Ishikawa (cell line): ENCODE results near the gene NPLOC4.

Experiments
- CEBPB ChIP-seq: IDR thresholded peaks from 2 replicates; pipeline ENCODE4 v1.6.1; 2012
- CREB1 ChIP-seq: IDR thresholded peaks from 2 replicates; pipeline ENCODE4 v1.6.1; 2012; ENCODE audit warnings: low read depth
- EGR1 ChIP-seq: IDR thresholded peaks from 2 replicates; pipeline ENCODE4 v1.6.1; 2012
- EP300 ChIP-seq: IDR thresholded peaks from 2 replicates; pipeline ENCODE4 v1.6.1; 2012; ENCODE audit warnings: borderline replicate concordance
- FOXM1 ChIP-seq: IDR thresholded peaks from 2 replicates; pipeline ENCODE4 v1.6.1; 2012; ENCODE audit warnings: low read depth, borderline replicate concordance
- MAX ChIP-seq: IDR thresholded peaks from 2 replicates; pipeline ENCODE4 v1.6.1; 2012
- NFIC ChIP-seq: IDR thresholded peaks from 2 replicates; pipeline ENCODE4 v1.6.1; 2012
- RAD21 ChIP-seq: IDR thresholded peaks from 2 replicates; pipeline ENCODE4 v1.6.1; 2012; ENCODE audit warnings: low read depth
- REST ChIP-seq: IDR thresholded peaks from 2 replicates; pipeline ENCODE4 v1.6.1; 2012; ENCODE audit warnings: low read depth, mild to moderate bottlenecking
- TAF1 ChIP-seq: IDR thresholded peaks from 2 replicates; pipeline ENCODE4 v1.6.1; 2012; ENCODE audit warnings: low read depth, mild to moderate bottlenecking
- TCF12 ChIP-seq: IDR thresholded peaks from 2 replicates; pipeline ENCODE4 v1.6.1; 2012; ENCODE audit warnings: low read depth
- TEAD4 ChIP-seq: IDR thresholded peaks from 2 replicates; pipeline ENCODE4 v1.6.1; 2012
- USF1 ChIP-seq: IDR thresholded peaks from 2 replicates; pipeline ENCODE4 v1.6.1; 2012
- YY1 ChIP-seq: IDR thresholded peaks from 2 replicates; pipeline ENCODE4 v1.6.1; 2012; ENCODE audit warnings: low read depth
- ZBTB7A ChIP-seq: IDR thresholded peaks from 2 replicates; pipeline ENCODE4 v1.6.1; 2012; ENCODE audit warnings: low read depth

NPLOC4 gene

GRCh38 chr17:81580481-81580880, 56.4 kb downstream of the NPLOC4 start:
- TF ChIP-seq TAF1 (no peak), ZBTB7A (no peak), RAD21 (no peak), EP300 (no peak), REST (no peak), FOXM1 (no peak), EGR1 (no peak), MAX (no peak), CREB1 (no peak)

- TF ChIP-seq CREB1 = no peak
- TF ChIP-seq EP300 = no peak
- TF ChIP-seq TEAD4 = no peak
- TF ChIP-seq EGR1 = no peak
- no peak for TF ChIP-seq YY1
- no peak for TF ChIP-seq CEBPB
- no peak for TF ChIP-seq ZBTB7A
- TF ChIP-seq RAD21 = no peak
- TF ChIP-seq TCF12 = no peak
Observed at GRCh38 chr17:81579821-81580321, 57.0 kb downstream of the NPLOC4 start.

GRCh38 chr17:81579298-81579697, 57.6 kb downstream of the NPLOC4 start:
- no peak for TF ChIP-seq ZBTB7A
- no peak for TF ChIP-seq MAX
- TF ChIP-seq TAF1 = no peak
- no peak for TF ChIP-seq FOXM1
- TF ChIP-seq YY1 = no peak
- TF ChIP-seq TCF12 = no peak
- TF ChIP-seq TEAD4 = no peak
- TF ChIP-seq RAD21 = no peak
- no peak for TF ChIP-seq EGR1
- no peak for TF ChIP-seq CREB1
- no peak for TF ChIP-seq REST
- no peak for TF ChIP-seq USF1
- no peak for TF ChIP-seq NFIC
- no peak for TF ChIP-seq EP300
- no peak for TF ChIP-seq CEBPB

- no peak for TF ChIP-seq MAX
Observed at GRCh38 chr17:81578561-81579225, 58.2 kb downstream of the NPLOC4 start.

GRCh38 chr17:81578038-81578441, 58.9 kb downstream of the NPLOC4 start:
- TF ChIP-seq EGR1 = no peak
- TF ChIP-seq CREB1 = no peak
- no peak for TF ChIP-seq FOXM1
- peak; percentile 49 for TF ChIP-seq MAX
- TF ChIP-seq REST = no peak
- 0 out of 2 replicates have a peak, but pooled peaks have one; percentile 8 for TF ChIP-seq NFIC
- peak; percentile 22; the same call in 1 of the 2 replicates for TF ChIP-seq CEBPB
- TF ChIP-seq ZBTB7A = no peak
- no peak for TF ChIP-seq EP300
- TF ChIP-seq RAD21 = no peak
- no peak for TF ChIP-seq YY1
- TF ChIP-seq TAF1 = no peak
- 0 out of 2 replicates have a peak, but pooled peaks have one; percentile 8 for TF ChIP-seq TCF12
- TF ChIP-seq TEAD4 = peak; percentile 42; the same call in 1 of the 2 replicates
- no peak for TF ChIP-seq USF1
